Upper lobe of left lung (tissue), 6 donors: Measurements from ENCODE around the gene FOXQ1. TPM values are rescaled to one million over a fixed set of nuclear protein-coding genes. Genes with fewer than 3 reads are reported as not detected.

Experiments used
- ATAC-seq, 2 donors: fragments of 200-7000 bp; cut with Tn5 transposase; one replicate each; pipeline ENCODE4 v1.9.1; 2022; ENCODE audit warnings: mild to moderate bottlenecking in 2 of 2, moderate library complexity in 2 of 2; ENCODE audit not compliant: low FRiP score in 2 of 2
- DNase-seq, 2 donors: peaks; one replicate each; pipeline ENCODE4 v3.0.0-alpha.2; 2019 to 2020
- H3K27ac ChIP-seq, 4 donors: fragments of 200-600 bp; sonication (generic); one replicate each; pipeline ENCODE4 v1.5.1; 2016 to 2019
- H3K27me3 ChIP-seq, 4 donors: fragments of 200-600 bp; sonication (generic); one replicate each; pipeline ENCODE4 v1.5.1; 2017 to 2019
- H3K36me3 ChIP-seq, 4 donors: fragments of 200-600 bp; sonication (generic); one replicate each; pipeline ENCODE4 v1.5.1; 2016 to 2019
- H3K4me1 ChIP-seq, 4 donors: fragments of 200-600 bp; sonication (generic); one replicate each; pipeline ENCODE4 v1.5.1; 2018 to 2019
- H3K4me3 ChIP-seq, 4 donors: fragments of 200-600 bp; sonication (generic); one replicate each; pipeline ENCODE4 v1.5.1; 2017 to 2019; ENCODE audit warnings: mild to moderate bottlenecking in 2 of 4, moderate library complexity in 1 of 4
- H3K9me3 ChIP-seq, 4 donors: fragments of 200-600 bp; sonication (generic); one replicate each; pipeline ENCODE4 v1.5.1; 2018 to 2019
- EP300 ChIP-seq, 4 donors: sonication (generic); formaldehyde crosslinking; IDR thresholded peaks; one replicate each; pipeline ENCODE4 v1.5.1; 2017; ENCODE audit warnings: antibody characterized with exemption in 4 of 4, control low read depth in 2 of 4
- POLR2A ChIP-seq, 4 donors: fragments of 450-650 bp; IDR thresholded peaks; one replicate each; pipeline ENCODE4 v1.5.1; 2016 to 2017; ENCODE audit warnings: antibody characterized with exemption in 4 of 4, mild to moderate bottlenecking in 2 of 4
- POLR2AphosphoS5 ChIP-seq, 2 donors: sonication (generic); formaldehyde crosslinking; IDR thresholded peaks; one replicate each; pipeline ENCODE4 v1.5.1; 2017; ENCODE audit warnings: antibody characterized with exemption in 2 of 2
- WGBS, 2 donors: methylation state at CpG; one replicate each; pipeline ENCODE4 v1.1.5; 2017 to 2018; 5-methylcytosine and 5-hydroxymethylcytosine counted together
- total RNA-seq, 6 donors: library from RNA; depleted of rRNA in 4 of 6; stranded (reverse); fragments of >200 nt in 4 of 6; gene quantifications; one replicate each; pipeline versions ENCODE4 v1.1.0 to v1.2.1, GENCODE V29; 2016 to 2021
- TF ChIP-seq, protein P1 (sequence below), 6 experiments: fragments of 450-650 bp in 4 of 6; fragments of 200-600 bp in 2 of 6; sonication (generic) in 2 of 6; IDR thresholded peaks; one replicate each; pipeline ENCODE4 v1.5.1; 2016 to 2019; ENCODE audit warnings: antibody characterized with exemption in 6 of 6
- donor health status: DM: no; HTN: no; CAD: no; lungs with moderate emphysema.
- donor health status: DM: no; HTN: yes; CAD: no; lungs with severe emphysema.

Gene FOXQ1
- total RNA-seq, 6 donors from 2014 or later = 3.9 to 15.4 (median 10.3) TPM

DNA sequence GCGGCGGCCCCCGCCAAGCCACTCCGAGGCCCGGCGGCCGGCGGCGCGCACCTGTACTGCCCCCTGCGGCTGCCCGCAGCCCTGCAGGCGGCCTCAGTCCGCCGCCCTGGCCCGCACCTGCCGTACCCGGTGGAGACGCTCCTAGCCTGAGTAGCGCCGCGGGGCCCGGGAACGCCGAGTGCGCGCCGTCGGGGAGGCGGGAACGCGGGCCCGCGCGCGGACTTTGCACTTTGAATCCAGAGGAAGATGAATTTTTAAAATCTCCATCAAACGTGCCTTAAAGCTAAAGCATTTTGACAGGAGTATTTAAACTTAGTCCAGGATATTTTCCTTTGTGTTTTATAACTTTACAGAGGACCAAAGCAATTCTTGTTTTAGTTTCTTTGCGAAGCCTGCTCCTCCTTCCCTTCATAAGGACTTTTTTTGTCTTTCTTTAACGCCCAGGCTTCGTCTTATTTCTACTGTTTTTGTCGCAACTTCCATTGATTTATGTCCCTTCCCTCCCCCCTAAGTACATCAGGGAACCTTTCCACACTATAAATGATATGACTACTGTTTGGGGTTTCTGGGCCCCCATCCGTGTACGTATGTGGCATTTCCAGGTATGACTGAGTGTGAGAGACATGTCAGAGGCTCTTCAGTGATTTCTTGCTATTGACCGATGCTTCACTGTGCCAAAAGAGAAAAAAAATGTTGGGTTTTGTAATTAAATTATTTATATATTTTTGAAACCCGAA lies 2.0 kb downstream of the FOXQ1 start:
- H3K4me3 ChIP-seq = peak overlapping the region in 3 of 4 donors; percentile 52 to 62 (median 59)

GRCh38 chr6:1314617-1315016 lies 2.7 kb downstream of the FOXQ1 start:
- no peaks in the 10 kb centered on the region for H3K36me3 ChIP-seq
- H3K9me3 ChIP-seq = no peaks in the 10 kb centered on the region
- DNase-seq (no peak), ATAC-seq (no peak)
- no peak for TF ChIP-seq POLR2A (IDR thresholded peaks at IDR 0.05)
- TF ChIP-seq, protein P1, sequence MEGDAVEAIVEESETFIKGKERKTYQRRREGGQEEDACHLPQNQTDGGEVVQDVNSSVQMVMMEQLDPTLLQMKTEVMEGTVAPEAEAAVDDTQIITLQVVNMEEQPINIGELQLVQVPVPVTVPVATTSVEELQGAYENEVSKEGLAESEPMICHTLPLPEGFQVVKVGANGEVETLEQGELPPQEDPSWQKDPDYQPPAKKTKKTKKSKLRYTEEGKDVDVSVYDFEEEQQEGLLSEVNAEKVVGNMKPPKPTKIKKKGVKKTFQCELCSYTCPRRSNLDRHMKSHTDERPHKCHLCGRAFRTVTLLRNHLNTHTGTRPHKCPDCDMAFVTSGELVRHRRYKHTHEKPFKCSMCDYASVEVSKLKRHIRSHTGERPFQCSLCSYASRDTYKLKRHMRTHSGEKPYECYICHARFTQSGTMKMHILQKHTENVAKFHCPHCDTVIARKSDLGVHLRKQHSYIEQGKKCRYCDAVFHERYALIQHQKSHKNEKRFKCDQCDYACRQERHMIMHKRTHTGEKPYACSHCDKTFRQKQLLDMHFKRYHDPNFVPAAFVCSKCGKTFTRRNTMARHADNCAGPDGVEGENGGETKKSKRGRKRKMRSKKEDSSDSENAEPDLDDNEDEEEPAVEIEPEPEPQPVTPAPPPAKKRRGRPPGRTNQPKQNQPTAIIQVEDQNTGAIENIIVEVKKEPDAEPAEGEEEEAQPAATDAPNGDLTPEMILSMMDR (IDR thresholded peaks at IDR 0.05) = no peak
- no peak for TF ChIP-seq POLR2AphosphoS5 (IDR thresholded peaks at IDR 0.05)
- no peak for TF ChIP-seq EP300 (IDR thresholded peaks at IDR 0.05)
- H3K27ac ChIP-seq = no peak overlapping the region
- peaks cover 20 to 48% (median 32%) of the 10 kb centered on the region in 4 donors for H3K4me1 ChIP-seq
- peak overlapping the region in 1 of 4 donors; percentile 62 for H3K4me3 ChIP-seq
- peaks cover 0 to 28% (median 5%) of the 10 kb centered on the region in 4 donors for H3K27me3 ChIP-seq
- 41 to 49% methylated on average over 2 of the region's 2 CpGs for WGBS, 2 donors

More for the DNA sequence above, 2.0 kb downstream of the FOXQ1 start:
- Histone ChIP-seq H3K27ac (peak overlapping the region in 3 of 4 donors; percentile 32 to 85 (median 35)), H3K4me1 (peaks cover 20 to 48% (median 32%) of the 10 kb centered on the region in 4 donors), H3K27me3 (peaks cover 0 to 28% (median 5%) of the 10 kb centered on the region in 4 donors), H3K9me3 (no peaks in the 10 kb centered on the region), H3K36me3 (no peaks in the 10 kb centered on the region)
- WGBS, 2 donors = 12 to 14% methylated on average over 21 to 42 of the region's 45 CpGs
- TF ChIP-seq POLR2A (IDR thresholded peaks at IDR 0.05) = no peak
- no peak for TF ChIP-seq POLR2AphosphoS5 (IDR thresholded peaks at IDR 0.05)
- TF ChIP-seq, protein P1 (IDR thresholded peaks at IDR 0.05) = peak; percentile 53 to 93 (median 86)
- no peak for TF ChIP-seq EP300 (IDR thresholded peaks at IDR 0.05)
- ATAC-seq (peak; percentile 20 to 75), DNase-seq (peak; percentile 65 to 92)

DNA sequence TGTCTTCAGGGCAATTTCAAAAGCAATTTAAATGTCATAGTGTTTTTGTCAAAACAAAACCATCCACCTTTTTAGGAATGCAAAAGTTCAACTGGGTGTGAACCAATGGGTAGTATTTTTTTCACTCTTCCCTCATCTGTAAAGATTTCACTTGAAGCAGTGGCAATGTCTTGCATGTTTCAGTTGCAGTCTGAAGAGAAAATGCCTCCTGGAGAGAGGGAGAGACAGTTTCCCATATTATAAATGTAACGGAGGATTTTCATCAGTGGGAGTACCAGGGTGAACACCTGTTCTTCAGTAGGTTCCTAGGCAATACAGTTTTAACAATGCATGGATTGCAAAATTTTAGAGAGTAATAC lies 3.3 kb downstream of the FOXQ1 start:
- Histone ChIP-seq H3K4me3 (no peak overlapping the region), H3K27me3 (peaks cover 0 to 28% (median 5%) of the 10 kb centered on the region in 4 donors), H3K9me3 (no peaks in the 10 kb centered on the region), H3K36me3 (no peaks in the 10 kb centered on the region), H3K4me1 (peaks cover 20 to 48% (median 32%) of the 10 kb centered on the region in 4 donors), H3K27ac (no peak overlapping the region)
- ATAC-seq (no peak), DNase-seq (no peak)
- 79 to 81% methylated on average over 1 of the region's 1 CpG for WGBS, 2 donors
- TF ChIP-seq POLR2AphosphoS5 (IDR thresholded peaks at IDR 0.05) (no peak), POLR2A (IDR thresholded peaks at IDR 0.05) (no peak), EP300 (IDR thresholded peaks at IDR 0.05) (no peak)
- TF ChIP-seq, protein P1 (IDR thresholded peaks at IDR 0.05) = no peak

- 53 to 60% methylated on average over 11 of the region's 11 CpGs for WGBS, 2 donors
- ATAC-seq (no peak), DNase-seq (no peak)
- Histone ChIP-seq H3K4me1 (peaks cover 20 to 43% (median 28%) of the 10 kb centered on the region in 4 donors), H3K4me3 (peak overlapping the region in 3 of 4 donors; percentile 49 to 62 (median 57)), H3K27ac (peak overlapping the region; percentile 62 to 82 (median 70)), H3K9me3 (no peaks in the 10 kb centered on the region), H3K36me3 (no peaks in the 10 kb centered on the region), H3K27me3 (peaks cover 0 to 28% (median 5%) of the 10 kb centered on the region in 4 donors)
- TF ChIP-seq POLR2AphosphoS5 (IDR thresholded peaks at IDR 0.05) = no peak
- TF ChIP-seq EP300 (IDR thresholded peaks at IDR 0.05) = no peak
- TF ChIP-seq POLR2A (IDR thresholded peaks at IDR 0.05) = no peak
- TF ChIP-seq, protein P1 (IDR thresholded peaks at IDR 0.05) = no peak
Measured at GRCh38 chr6:1315560-1316386, 3.9 kb downstream of the FOXQ1 start.
